Epidermal melanocyte (primary cell): Measurements from ENCODE around the gene TMIGD1.

Source experiments
- DNase-seq: peaks from one replicate; pipeline ENCODE4 v3.0.0; 2011; ENCODE audit warnings: low spot score; ENCODE audit not compliant: insufficient read length

Gene TMIGD1

GRCh38 chr17:30333503-30334360 is at the start of gene TMIGD1:
Gene TMIGD1, minus strand, starts transcription at chr17:30334057. Its CDS starts 1,924 bp downstream, at chr17:30332133.
- DNase-seq = no peak

GRCh38 chr17:30382345-30382744 is 48.5 kb upstream of the TMIGD1 start:
- DNase-seq = no peak

- no peak for DNase-seq
Measured at GRCh38 chr17:30381340-30381659, 47.4 kb upstream of the TMIGD1 start.

- DNase-seq = no peak
Measured at GRCh38 chr17:30380643-30381339, 46.9 kb upstream of the TMIGD1 start.

- DNase-seq = no peak
Measured at GRCh38 chr17:30379903-30380381, 46.1 kb upstream of the TMIGD1 start.

- no peak for DNase-seq
Measured at GRCh38 chr17:30379303-30379902, 45.5 kb upstream of the TMIGD1 start.

- DNase-seq = peak; percentile 90
Measured at GRCh38 chr17:30378825-30379302, 45.0 kb upstream of the TMIGD1 start, which contains the start of gene CPD. Gene CPD, plus strand, starts transcription at chr17:30378927. Its CDS starts 54 bp downstream, at chr17:30378981.

- DNase-seq = no peak
Measured at GRCh38 chr17:30378241-30378824, 44.5 kb upstream of the TMIGD1 start.

- no peak for DNase-seq
Measured at GRCh38 chr17:30377574-30378240, 43.9 kb upstream of the TMIGD1 start.

- DNase-seq = peak; percentile 24
Measured at GRCh38 chr17:30376621-30377452, 43.0 kb upstream of the TMIGD1 start.

GRCh38 chr17:30375661-30376060 is 41.8 kb upstream of the TMIGD1 start:
- DNase-seq = no peak

- DNase-seq = no peak
Measured at GRCh38 chr17:30372755-30373154, 38.9 kb upstream of the TMIGD1 start.

- no peak for DNase-seq
Measured at GRCh38 chr17:30369995-30370394, 36.1 kb upstream of the TMIGD1 start.

- no peak for DNase-seq
Measured at GRCh38 chr17:30368912-30369720, 35.3 kb upstream of the TMIGD1 start.

GRCh38 chr17:30366536-30366935 is 32.7 kb upstream of the TMIGD1 start:
- DNase-seq = no peak

- DNase-seq = no peak
Measured at GRCh38 chr17:30363715-30364202, 29.9 kb upstream of the TMIGD1 start.

- no peak for DNase-seq
Measured at GRCh38 chr17:30361766-30362279, 28.0 kb upstream of the TMIGD1 start.

- no peak for DNase-seq
Measured at GRCh38 chr17:30360086-30360808, 26.4 kb upstream of the TMIGD1 start.
